KOPT-K1 (cell line): ENCODE measurements around the gene C2CD3.

Experiments used
- H3K27ac ChIP-seq: fragments of 200-600 bp; sonication (generic); 2 replicates; pipeline ENCODE4 v1.5.1; 2016; ENCODE audit warnings: antibody characterized with exemption, mild to moderate bottlenecking, low read depth, low read length; ENCODE audit not compliant: poor library complexity, severe bottlenecking
- H3K36me3 ChIP-seq: fragments of 200-600 bp; sonication (generic); 2 replicates; pipeline ENCODE4 v1.5.1; 2017; ENCODE audit warnings: antibody characterized with exemption, mild to moderate bottlenecking, low read length, moderate library complexity; ENCODE audit not compliant: insufficient read depth
- H3K9me3 ChIP-seq: fragments of 200-600 bp; sonication (generic); 2 replicates; pipeline ENCODE4 v1.5.1; 2017; ENCODE audit warnings: antibody characterized with exemption, low read length, mild to moderate bottlenecking; ENCODE audit not compliant: insufficient read depth, poor library complexity, severe bottlenecking

The C2CD3 gene

DNA sequence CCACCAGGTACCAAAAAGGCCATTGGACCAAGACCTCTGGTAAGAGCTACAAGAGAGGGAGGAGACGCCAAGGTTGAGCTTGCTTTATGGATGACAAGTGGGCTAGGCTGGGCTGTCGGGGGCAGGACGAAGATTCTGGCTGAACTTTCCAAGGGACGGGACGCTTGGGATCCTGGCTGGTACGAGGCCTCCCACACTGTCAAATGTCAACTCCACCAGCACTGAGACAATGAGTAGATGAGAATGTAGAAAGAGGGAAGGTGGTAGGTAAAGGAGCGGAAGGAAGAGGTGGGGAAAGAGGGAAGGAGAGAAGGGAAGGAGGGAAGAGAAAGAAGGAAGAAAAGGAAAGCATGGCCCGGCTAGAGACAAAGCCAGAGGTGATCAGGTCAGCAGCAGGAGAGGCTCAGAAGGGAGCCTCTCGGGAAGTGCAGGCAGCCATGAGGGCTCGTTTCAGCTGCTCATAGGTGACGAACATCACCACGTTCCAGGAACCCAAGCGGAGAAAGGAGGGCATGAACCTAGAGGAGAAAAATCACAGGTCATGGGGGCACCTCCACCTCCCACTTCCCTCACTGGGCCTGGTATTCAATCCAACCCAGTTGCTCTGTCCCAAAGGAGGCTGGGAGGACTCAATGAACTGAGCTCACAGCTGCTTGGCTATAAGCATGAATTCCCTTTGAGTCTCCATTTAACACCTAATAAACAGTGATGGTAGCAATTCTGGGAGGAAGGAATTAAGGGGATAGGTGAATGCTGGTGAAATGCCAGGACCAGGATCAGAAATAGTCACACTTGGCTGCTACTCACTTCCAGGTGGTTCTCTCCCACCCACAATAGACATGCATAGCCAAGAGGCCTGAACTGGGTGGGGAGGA lies 196.0 kb downstream of the C2CD3 start:
- no peaks in the 10 kb centered on the region for H3K9me3 ChIP-seq
- H3K36me3 ChIP-seq, result peaks cover 74% of the 10 kb centered on the region
- peak overlapping the region; percentile 40 for H3K27ac ChIP-seq

GRCh38 chr11:73972620-73973449 lies 198.0 kb downstream of the C2CD3 start:
- H3K9me3 ChIP-seq, result no peaks in the 10 kb centered on the region
- peaks cover 53% of the 10 kb centered on the region for H3K36me3 ChIP-seq
- H3K27ac ChIP-seq, result peak overlapping the region; percentile 40

GRCh38 chr11:73972187-73972586 lies 198.6 kb downstream of the C2CD3 start:
- peaks cover 47% of the 10 kb centered on the region for H3K36me3 ChIP-seq
- no peak overlapping the region for H3K27ac ChIP-seq
- no peaks in the 10 kb centered on the region for H3K9me3 ChIP-seq

- Histone ChIP-seq H3K36me3 (peaks cover 38% of the 10 kb centered on the region), H3K9me3 (no peaks in the 10 kb centered on the region), H3K27ac (peak overlapping the region; percentile 5)
Measured at GRCh38 chr11:73971175-73971719, 199.6 kb downstream of the C2CD3 start.

- Histone ChIP-seq H3K27ac (peak overlapping the region; percentile 52), H3K36me3 (peaks cover 27% of the 10 kb centered on the region), H3K9me3 (no peaks in the 10 kb centered on the region)
Measured at GRCh38 chr11:73969991-73970800, 200.6 kb downstream of the C2CD3 start.

DNA sequence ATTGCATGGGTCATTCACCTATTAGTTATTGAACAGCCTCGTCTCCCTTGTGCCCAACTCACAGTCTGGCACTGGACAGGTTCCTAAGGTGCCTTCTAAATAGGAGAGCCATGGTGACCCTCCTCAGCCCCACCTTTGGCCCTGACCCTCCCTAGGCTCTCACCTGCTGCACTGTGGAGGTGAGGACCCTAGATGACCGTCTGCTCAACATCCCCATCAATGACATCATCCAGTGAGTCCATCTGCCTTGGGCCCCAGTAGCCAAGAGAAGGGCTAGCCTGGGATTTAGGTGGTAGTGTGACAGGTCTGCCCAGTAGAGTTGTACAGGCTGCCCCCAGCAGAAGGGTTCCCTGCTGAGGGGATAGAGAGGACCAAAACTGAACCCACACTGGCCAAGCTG lies 201.7 kb downstream of the C2CD3 start:
- peak overlapping the region; percentile 52 for H3K27ac ChIP-seq
- peaks cover 16% of the 10 kb centered on the region for H3K36me3 ChIP-seq
- no peaks in the 10 kb centered on the region for H3K9me3 ChIP-seq

- H3K9me3 ChIP-seq, result no peaks in the 10 kb centered on the region
- H3K36me3 ChIP-seq, result peaks cover 14% of the 10 kb centered on the region
- no peak overlapping the region for H3K27ac ChIP-seq
Measured at GRCh38 chr11:73968356-73968966, 202.3 kb downstream of the C2CD3 start.

DNA sequence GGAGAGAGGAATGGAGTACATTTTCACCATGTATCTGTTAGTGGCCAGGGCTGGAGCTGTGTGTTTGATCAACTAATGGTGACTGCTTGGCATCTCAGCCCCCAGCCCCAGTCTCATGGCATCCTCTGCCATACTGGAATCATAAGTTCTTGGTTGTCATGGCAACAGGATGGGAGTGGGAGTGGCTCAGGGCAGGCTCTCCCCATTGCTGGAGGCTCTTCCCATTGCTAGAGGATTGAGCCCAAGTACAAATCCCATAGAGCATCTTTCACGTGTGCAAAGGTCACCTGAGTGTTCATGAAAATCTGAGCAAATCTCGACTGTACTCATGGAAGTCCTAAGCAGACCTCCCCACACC lies 205.1 kb downstream of the C2CD3 start:
- Histone ChIP-seq H3K27ac (no peak overlapping the region), H3K9me3 (no peaks in the 10 kb centered on the region), H3K36me3 (no peaks in the 10 kb centered on the region)

DNA sequence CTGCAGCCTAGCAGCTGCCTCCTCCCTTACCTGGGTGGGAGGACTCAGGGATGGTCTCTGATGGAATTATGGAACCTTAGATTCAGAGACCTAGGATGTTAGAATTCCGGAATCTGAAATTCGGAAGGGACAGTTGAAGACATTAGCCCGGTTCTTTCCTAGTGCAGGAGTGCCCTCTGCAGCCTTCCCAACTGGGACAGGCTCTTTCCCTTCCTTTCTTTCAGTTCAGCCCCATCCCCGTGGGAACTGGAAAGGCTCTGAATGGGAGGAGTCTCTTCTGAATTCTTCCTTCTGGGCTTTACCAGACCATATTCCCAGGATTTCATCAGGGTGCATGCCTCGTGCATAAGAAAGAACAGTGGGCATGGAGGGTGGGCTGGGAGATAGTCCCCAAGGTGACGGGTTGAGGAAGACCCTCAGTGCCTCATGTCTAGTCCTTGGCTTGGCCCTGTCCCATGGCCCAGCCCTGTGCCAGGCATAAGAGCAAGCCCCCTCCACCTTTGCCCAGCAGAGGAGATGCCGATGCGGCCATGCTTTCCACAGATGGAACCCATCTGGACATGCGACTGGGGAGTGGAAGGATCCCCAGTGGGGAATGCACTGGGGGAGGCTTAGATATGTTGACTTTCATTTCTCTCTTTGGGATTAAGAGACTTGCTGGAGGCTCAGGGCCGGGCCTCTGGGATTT lies 205.6 kb downstream of the C2CD3 start:
- no peaks in the 10 kb centered on the region for H3K36me3 ChIP-seq
- no peak overlapping the region for H3K27ac ChIP-seq
- H3K9me3 ChIP-seq, result no peaks in the 10 kb centered on the region

- Histone ChIP-seq H3K9me3 (no peaks in the 10 kb centered on the region), H3K36me3 (no peaks in the 10 kb centered on the region), H3K27ac (no peak overlapping the region)
Measured at GRCh38 chr11:73963861-73964260, 206.9 kb downstream of the C2CD3 start.
